GM12892 (cell line): ENCODE measurements around the gene MORN4.

ENCODE experiments used
- POLR2A ChIP-seq: IDR thresholded peaks from 2 replicates; pipeline ENCODE4 v1.6.1; 2011; ENCODE audit warnings: low read depth, low read length, control low read depth
- POLR2AphosphoS5 ChIP-seq: IDR thresholded peaks from 2 replicates; pipeline ENCODE4 v1.6.1; 2011; ENCODE audit warnings: low read depth, low read length, control low read depth
- TAF1 ChIP-seq: IDR thresholded peaks from 2 replicates; pipeline ENCODE4 v1.6.1; 2011; ENCODE audit warnings: low read depth, mild to moderate bottlenecking, control low read depth, low read length, borderline replicate concordance

GRCh38 chr10:97585439-97585811, 47.9 kb downstream of the MORN4 start:
- TF ChIP-seq TAF1 = no peak
- TF ChIP-seq POLR2A = no peak
- no peak for TF ChIP-seq POLR2AphosphoS5
